Measurements from ENCODE around the gene LAMA2. TPM values are rescaled to one million over a fixed set of nuclear protein-coding genes. Genes with fewer than 3 reads are reported as not detected.

LAMA2 gene
- total RNA-seq, 1 experiment from 2014 or later, result 4.2 TPM

DNA sequence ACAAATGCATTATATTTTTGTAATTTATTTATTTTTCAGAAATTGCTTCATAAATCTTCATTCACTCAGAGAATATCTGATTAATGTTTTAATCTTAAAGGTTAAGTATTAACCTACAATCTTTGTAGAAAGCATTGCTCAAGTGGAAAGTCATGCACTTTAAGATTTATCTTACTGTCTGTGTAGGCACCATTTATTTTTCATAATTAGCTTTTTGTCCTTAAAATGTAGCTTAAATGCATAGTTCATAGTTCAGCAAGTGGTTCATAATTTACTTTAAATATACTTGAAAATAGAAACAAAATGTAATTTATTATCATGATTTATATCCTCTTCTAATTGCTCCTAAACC lies 397.3 kb downstream of the LAMA2 start:
- Histone ChIP-seq H3K23ac (ENCODE audit: insufficient read length, low read depth, low read length) (no peak overlapping the region), H2BK20ac (ENCODE audit: low read depth, low read length, poor library complexity, severe bottlenecking) (no peak overlapping the region), H2BK12ac (ENCODE audit: insufficient read length, low read depth, low read length) (no peak overlapping the region), H2BK15ac (ENCODE audit: low read depth, low read length) (no peak overlapping the region), H3K27ac (ENCODE audit: insufficient read length, low read depth, low read length) (no peak overlapping the region), H3K79me1 (ENCODE audit: insufficient read depth, low read depth, low read length, poor library complexity, severe bottlenecking) (no peaks in the 10 kb centered on the region), H3K23me2 (ENCODE audit: insufficient read length, low read depth, low read length, poor library complexity, severe bottlenecking) (no peaks in the 10 kb centered on the region), H3K79me2 (ENCODE audit: insufficient read depth, low read length) (no peaks in the 10 kb centered on the region), H3K4me1 (ENCODE audit: insufficient read depth, low read length) (no peaks in the 10 kb centered on the region; the same call in 1 of the 2 replicates), H2AFZ (ENCODE audit: low read length) (no peak overlapping the region), H3T11ph (ENCODE audit: low read length) (no peak overlapping the region), H4K8ac (replicated peaks; ENCODE audit: insufficient read length, low read depth, low read length) (no peak overlapping the region), H3K56ac (ENCODE audit: insufficient read length, low read depth, low read length) (no peak overlapping the region), H3K4ac (ENCODE audit: low read depth, low read length) (no peak overlapping the region), H3K18ac (ENCODE audit: insufficient read length, low read depth, low read length) (no peak overlapping the region), H3K4me2 (ENCODE audit: insufficient read depth, insufficient read length, low read length) (no peak overlapping the region), H4K5ac (ENCODE audit: insufficient read length, low read depth, low read length) (no peak overlapping the region), H3K14ac (ENCODE audit: insufficient read depth, low read length) (no peak overlapping the region), H2BK120ac (ENCODE audit: low read depth, low read length, poor library complexity, severe bottlenecking) (no peak overlapping the region), H3K9me3 (ENCODE audit: control insufficient read depth, low read depth, low read length) (no peaks in the 10 kb centered on the region), H4K91ac (ENCODE audit: insufficient read length, low read depth, low read length) (no peak overlapping the region), H2BK5ac (ENCODE audit: insufficient read length, low read length) (no peak overlapping the region), H3K9ac (ENCODE audit: extremely low read depth, insufficient read length, low read length) (no peak overlapping the region), H4K20me1 (ENCODE audit: control insufficient read depth, insufficient read depth, insufficient read length) (no peaks in the 10 kb centered on the region), H2AK5ac (ENCODE audit: insufficient read length, low read length) (no peak overlapping the region), H3K27me3 (ENCODE audit: insufficient read depth, low read length) (no peaks in the 10 kb centered on the region)
- no peak for DNase-seq
- Mint-ChIP-seq H3K9me3 (no peaks in the 10 kb centered on the region), H3K4me1 (peaks cover 16 to 17% of the 10 kb centered on the region in 2 experiments), H3K36me3 (ENCODE audit: insufficient read depth in 1 of 3, low read depth in 3 of 3) (no peaks in the 10 kb centered on the region), H3K27ac (no peak overlapping the region), H3K4me3 (no peak overlapping the region), H3K27me3 (ENCODE audit: low read depth) (no peaks in the 10 kb centered on the region)
- TF ChIP-seq, protein P1, sequence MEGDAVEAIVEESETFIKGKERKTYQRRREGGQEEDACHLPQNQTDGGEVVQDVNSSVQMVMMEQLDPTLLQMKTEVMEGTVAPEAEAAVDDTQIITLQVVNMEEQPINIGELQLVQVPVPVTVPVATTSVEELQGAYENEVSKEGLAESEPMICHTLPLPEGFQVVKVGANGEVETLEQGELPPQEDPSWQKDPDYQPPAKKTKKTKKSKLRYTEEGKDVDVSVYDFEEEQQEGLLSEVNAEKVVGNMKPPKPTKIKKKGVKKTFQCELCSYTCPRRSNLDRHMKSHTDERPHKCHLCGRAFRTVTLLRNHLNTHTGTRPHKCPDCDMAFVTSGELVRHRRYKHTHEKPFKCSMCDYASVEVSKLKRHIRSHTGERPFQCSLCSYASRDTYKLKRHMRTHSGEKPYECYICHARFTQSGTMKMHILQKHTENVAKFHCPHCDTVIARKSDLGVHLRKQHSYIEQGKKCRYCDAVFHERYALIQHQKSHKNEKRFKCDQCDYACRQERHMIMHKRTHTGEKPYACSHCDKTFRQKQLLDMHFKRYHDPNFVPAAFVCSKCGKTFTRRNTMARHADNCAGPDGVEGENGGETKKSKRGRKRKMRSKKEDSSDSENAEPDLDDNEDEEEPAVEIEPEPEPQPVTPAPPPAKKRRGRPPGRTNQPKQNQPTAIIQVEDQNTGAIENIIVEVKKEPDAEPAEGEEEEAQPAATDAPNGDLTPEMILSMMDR (conservative IDR thresholded peaks at IDR 0.05), result no peak
